Measurements from ENCODE around the gene TUG1.

- TF ChIP-seq CTCF (IDR thresholded peaks at IDR 0.05 in 4 of 5, conservative IDR thresholded peaks at IDR 0.05 in 1 of 5) = no peak
- no peak for TF ChIP-seq POLR2A (IDR thresholded peaks at IDR 0.05)
Observed at GRCh38 chr22:30930228-30930627, 38.8 kb upstream of the TUG1 start.

All from gastrocnemius medialis (tissue), 4 donors.